GM19099 (cell line): ENCODE measurements around the gene NOC4L.

Experiments used
- POLR2A ChIP-seq: IDR thresholded peaks from 3 replicates; pipeline ENCODE4 v1.6.1; 2011; ENCODE audit warnings: low read depth; ENCODE audit not compliant: insufficient read length; ENCODE audit errors: extremely low read depth

NOC4L gene

DNA sequence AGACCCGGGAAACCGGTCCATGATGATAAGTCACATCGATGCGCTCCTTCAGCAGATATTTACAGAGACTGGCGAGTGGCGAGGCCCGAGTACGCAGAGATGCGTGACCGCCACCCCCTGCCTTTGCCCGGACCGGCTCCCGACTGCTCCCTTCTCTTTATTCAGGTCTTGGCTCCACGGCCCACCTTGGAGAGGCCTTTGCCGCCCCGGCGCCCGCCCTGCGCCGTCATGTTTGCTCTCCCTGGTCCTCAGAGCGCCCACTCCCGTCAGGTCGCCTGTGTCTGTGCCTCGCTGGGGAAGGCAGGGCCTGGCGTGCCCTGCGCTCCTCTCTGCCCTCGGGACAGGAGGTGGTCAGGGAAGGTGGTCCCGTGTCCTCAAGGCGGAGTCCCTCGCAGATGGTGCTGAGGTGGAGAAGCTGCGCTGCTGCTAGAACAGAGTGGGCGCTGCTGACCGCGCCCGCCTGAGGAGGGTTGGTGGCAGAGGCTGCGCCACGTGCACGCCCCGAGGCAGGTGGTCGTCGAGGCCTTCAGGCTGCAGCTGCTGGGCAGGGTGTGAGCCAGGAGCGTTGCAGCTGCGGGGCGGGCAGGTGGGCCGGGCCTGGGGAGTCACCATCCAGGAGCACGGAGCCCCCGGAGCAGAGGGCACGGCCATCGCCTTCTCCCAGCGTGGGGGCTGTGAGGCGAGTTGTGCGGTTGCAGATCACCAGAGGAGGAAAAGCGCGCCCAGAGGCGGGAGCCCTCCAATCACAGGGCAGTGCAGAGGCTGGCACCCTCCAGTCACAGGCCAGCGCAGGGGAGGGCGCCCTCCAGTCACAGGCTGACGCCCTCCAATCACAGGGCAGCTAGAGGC, 27.3 kb upstream of the NOC4L start:
- no peak for TF ChIP-seq POLR2A

DNA sequence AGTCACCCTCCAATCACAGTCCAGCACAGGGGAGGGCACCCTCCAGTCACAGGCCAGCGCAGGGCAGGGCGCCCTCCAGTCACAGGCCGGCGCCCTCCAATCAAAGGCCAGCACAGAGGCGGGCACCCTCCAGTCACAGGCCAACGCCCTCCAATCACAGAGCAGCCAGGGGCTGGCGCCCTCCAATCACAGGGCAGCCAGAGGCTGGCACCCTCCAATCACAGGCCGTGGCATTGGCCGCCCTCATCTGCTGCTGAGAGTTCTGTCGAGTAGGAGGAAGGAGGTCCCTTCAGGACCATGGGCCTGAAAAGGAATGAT, 26.7 kb upstream of the NOC4L start:
- no peak for TF ChIP-seq POLR2A

DNA sequence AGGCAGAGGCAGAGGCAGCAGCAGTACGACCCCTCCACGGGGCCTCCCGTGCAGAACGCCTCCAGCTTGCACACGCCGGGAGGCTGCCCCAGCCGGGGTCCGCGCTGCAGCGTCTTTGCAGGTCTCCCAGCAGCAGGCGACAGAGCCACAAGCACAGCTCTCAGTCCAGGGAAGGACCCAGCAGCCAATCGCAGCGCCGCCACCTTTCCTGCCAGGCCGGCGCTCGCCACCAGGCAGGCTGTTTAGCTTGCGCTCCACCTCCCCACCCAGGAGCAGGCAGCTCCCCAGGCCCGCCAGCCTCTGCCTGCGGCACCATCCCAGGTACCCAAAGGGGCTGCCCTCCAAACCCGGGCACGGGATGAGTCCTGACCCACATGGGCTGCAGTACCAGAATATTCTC, 25.4 kb upstream of the NOC4L start:
- TF ChIP-seq POLR2A, result no peak

DNA sequence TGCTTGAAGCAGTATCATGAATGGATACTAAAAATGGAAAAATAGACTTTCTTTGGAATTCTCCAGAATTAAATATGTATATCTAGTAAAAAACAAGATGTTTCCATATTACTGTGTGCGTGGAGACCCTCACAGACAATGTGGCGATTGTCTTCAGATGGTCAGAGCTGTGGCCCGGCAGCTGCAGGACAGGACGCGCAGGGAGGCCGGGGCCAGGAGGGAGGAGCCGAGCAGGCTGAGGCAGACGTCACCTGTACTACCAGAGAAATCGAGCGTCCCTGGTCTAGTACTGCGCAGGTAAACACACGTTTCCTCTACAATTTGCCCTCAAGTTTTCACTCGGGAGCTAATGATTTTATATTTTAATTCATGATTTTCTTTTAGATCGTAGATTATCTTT, 23.0 kb upstream of the NOC4L start:
- no peak for TF ChIP-seq POLR2A

- TF ChIP-seq POLR2A, result no peak
These were observed 20.1 kb upstream of the NOC4L start for GRCh38 chr12:132123970-132124765.

- no peak for TF ChIP-seq POLR2A
These were observed 19.4 kb upstream of the NOC4L start for GRCh38 chr12:132124766-132125425.

- TF ChIP-seq POLR2A, result no peak
These were observed 18.5 kb upstream of the NOC4L start for GRCh38 chr12:132125736-132126135.

DNA sequence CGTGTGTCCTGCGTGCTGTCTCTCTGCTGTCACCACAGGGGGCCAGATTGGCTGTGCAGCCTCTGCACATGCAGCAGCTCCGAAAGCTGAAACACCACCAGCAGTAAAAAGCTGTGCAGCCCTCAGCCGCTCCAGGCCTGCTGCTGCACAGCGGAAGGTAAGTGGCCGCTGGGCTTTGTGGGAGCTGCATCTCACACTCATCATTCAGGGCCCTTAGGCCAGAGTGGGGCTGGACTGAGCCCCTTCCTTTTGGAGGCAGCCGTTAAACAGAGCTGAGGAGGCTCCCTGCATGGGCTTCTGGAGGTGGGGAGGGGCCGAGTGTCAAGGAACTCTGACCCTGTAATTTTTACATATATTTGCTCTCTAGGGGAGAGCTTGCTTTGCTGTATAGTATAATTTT, 17.2 kb upstream of the NOC4L start:
- TF ChIP-seq POLR2A, result no peak

- TF ChIP-seq POLR2A, result no peak
These were observed 15.2 kb upstream of the NOC4L start for GRCh38 chr12:132129007-132129406.

DNA sequence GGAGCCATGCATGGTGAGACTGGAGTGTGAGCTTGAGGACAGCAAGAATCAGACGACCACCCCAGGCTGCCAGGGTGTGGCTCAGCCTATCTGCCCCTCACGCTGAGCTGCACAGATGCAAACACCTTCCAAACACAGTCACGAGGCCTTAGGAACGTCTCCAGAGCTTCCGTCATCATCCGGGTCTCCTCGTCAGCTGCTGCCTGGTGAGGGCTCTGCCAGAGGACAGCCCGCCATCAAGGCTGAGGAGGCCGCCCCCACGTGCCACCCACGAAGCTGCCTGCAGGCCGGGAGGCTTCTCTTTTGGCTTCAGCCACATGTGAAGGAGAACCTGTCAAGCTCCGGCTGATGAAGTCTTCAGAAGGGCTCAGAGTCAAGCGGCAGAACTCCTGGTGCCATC, 13.6 kb upstream of the NOC4L start:
- no peak for TF ChIP-seq POLR2A

DNA sequence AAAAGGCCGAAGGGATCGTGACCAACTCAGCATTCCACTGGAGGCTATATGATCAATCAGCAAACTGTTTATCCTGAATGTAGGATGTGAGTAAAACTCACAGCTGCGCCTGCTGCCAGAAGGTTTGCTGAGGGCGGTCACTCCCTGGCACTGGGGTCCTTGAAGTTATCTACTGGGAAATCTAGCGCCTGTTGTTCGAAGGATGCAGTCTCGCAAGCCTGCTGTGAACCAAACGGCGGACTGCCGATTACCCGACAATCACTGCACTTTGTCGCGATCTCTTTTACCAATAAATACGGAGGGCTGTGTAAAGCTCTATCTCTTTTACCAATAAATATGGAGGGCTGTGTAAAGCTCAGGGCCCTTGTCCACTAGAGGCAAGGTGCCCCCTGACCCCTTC, 13.0 kb upstream of the NOC4L start:
- no peak for TF ChIP-seq POLR2A

DNA sequence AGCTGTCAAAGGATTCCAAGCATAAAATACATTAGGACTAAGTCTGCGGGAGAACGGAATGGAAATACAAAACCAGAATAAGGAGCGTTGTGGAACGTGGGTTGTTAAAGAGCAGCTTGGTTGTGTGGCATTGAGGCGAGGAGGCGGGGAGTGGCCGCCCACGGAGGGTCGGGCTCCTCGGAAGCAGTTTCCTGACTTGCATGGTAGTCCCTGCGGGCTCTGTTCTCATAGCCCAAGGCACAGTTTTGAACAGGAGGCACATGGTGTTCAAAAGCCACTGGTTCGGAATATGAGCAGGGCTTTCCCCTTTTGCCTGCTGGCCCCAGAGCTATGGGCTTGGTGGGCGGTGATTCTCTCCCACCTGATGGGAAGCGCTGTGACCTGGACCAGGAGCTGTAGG, 12.3 kb upstream of the NOC4L start:
- TF ChIP-seq POLR2A, result no peak

DNA sequence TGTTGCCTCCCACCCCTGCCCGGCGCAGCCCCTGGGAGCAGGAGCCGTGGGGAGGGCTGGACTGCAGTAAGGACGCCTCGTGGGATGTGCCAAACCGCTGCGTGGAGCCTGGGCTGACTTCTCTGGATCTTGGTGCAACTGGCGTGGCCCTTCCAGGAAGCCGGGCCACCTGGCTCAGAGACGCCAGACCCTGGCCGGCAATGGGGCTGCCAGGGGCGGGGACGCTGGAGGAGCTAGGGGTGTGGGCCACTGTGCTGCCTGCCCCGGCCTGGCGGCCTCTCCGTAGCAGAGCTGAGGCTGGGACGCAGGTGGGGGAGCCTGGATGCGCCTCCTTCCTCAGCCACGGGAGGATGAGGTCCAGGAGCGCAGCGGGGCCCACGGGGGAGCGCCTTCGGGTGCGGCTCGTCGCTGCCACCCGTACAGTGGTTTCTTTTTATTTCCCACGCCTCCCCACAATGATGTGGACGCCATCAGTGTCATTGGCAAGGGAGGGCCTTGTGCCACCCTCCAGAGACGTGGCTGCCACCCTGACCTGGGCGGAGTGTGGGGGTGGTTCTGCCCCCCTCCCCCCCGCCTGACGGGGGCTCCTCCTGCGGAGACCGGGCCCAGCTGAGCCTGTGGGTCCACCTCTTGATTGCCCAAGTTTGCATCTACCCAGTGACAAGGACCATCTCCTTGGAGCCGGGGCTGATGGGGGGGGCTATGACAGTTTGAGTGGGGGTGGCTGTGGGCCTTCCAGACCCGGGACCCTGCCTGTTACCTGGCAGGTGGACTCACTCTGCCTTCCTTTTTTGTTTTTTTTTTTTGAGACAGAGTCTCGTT, 11.4 kb upstream of the NOC4L start:
- no peak for TF ChIP-seq POLR2A

- TF ChIP-seq POLR2A, result no peak
These were observed 10.2 kb upstream of the NOC4L start for GRCh38 chr12:132133952-132134652.
